ENCODE data around the gene GID8. TPM values are rescaled to one million over a fixed set of nuclear protein-coding genes. Genes with fewer than 3 reads are reported as not detected.

GID8 gene
- total and polyA plus RNA-seq, 12 donors: 9.4 to 38.5 (median 22.3) TPM

DNA sequence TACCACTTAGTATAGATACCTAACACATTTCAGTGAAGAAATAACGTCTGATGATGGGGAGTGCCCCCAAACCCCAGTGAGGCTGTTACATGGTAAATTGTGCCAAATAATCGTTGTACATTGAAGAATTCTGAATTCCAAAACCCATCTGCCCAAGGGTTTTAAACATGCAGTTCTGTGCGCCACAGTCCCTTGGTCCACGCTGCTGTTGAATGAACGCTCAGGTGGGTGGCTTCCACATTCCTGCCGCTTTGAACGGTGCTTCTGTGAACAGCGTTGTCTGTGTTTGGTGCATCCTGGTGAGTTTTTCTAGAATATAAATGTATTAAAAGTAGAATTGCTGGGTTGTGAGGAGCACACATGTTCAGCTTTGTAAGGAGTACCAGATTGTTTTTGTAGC, 2.9 kb downstream of the GID8 start:
- H3K4me1 ChIP-seq (replicated peaks in 1 of 2): peaks cover 21 to 26% of the 10 kb centered on the region in 2 donors
- H3K9me3 ChIP-seq (replicated peaks in 1 of 3): no peaks in the 10 kb centered on the region
- no peak overlapping the region for H3K4me3 ChIP-seq
- H3K27me3 ChIP-seq: no peaks in the 10 kb centered on the region
- no peak overlapping the region for H3K27ac ChIP-seq
- no peak for DNase-seq
- intact Hi-C loops (cut with DNase I): no loop called here
- peaks cover 0 to 34% of the 10 kb centered on the region in 2 donors for H3K36me3 ChIP-seq (replicated peaks in 1 of 2)
- TF ChIP-seq, protein P1, sequence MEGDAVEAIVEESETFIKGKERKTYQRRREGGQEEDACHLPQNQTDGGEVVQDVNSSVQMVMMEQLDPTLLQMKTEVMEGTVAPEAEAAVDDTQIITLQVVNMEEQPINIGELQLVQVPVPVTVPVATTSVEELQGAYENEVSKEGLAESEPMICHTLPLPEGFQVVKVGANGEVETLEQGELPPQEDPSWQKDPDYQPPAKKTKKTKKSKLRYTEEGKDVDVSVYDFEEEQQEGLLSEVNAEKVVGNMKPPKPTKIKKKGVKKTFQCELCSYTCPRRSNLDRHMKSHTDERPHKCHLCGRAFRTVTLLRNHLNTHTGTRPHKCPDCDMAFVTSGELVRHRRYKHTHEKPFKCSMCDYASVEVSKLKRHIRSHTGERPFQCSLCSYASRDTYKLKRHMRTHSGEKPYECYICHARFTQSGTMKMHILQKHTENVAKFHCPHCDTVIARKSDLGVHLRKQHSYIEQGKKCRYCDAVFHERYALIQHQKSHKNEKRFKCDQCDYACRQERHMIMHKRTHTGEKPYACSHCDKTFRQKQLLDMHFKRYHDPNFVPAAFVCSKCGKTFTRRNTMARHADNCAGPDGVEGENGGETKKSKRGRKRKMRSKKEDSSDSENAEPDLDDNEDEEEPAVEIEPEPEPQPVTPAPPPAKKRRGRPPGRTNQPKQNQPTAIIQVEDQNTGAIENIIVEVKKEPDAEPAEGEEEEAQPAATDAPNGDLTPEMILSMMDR (IDR thresholded peaks at IDR 0.05): no peak
- no peak for TF ChIP-seq POLR2A (IDR thresholded peaks at IDR 0.05)
- WGBS, 4 donors: 88 to 93% (median 90%) methylated on average over 8 of the region's 8 CpGs

DNA sequence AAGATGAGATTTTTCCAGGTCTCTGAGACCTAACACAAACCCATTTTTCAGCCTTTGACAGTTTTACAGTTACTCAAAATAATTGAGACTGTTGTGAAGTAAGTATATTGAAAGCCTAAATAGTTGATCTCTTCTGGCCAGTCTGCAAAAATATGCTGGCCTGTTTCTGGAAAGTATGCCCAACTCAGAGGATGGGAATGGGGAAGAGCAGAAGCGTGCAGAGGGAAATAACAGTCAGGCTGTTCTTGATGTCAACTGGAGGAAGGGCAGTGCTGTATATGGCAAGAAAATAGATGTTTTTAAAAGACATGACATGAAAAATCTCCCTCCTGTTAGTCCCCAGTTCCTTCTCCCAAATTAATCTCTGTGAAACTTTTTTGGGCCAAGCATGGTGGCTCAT, 3.8 kb downstream of the GID8 start:
- no peak for DNase-seq
- H3K4me1 ChIP-seq (replicated peaks in 1 of 2): peaks cover 12 to 17% of the 10 kb centered on the region in 2 donors
- TF ChIP-seq, protein P1 (IDR thresholded peaks at IDR 0.05): no peak
- TF ChIP-seq POLR2A (IDR thresholded peaks at IDR 0.05): no peak
- H3K27ac ChIP-seq: no peak overlapping the region
- H3K4me3 ChIP-seq: no peak overlapping the region
- intact Hi-C loops (cut with DNase I): no loop called here
- no peaks in the 10 kb centered on the region for H3K9me3 ChIP-seq (replicated peaks in 1 of 3)
- 95 to 100% (median 100%) methylated on average over 1 of the region's 1 CpG for WGBS, 4 donors
- peaks cover 0 to 43% of the 10 kb centered on the region in 2 donors for H3K36me3 ChIP-seq (replicated peaks in 1 of 2)
- no peaks in the 10 kb centered on the region for H3K27me3 ChIP-seq

DNA sequence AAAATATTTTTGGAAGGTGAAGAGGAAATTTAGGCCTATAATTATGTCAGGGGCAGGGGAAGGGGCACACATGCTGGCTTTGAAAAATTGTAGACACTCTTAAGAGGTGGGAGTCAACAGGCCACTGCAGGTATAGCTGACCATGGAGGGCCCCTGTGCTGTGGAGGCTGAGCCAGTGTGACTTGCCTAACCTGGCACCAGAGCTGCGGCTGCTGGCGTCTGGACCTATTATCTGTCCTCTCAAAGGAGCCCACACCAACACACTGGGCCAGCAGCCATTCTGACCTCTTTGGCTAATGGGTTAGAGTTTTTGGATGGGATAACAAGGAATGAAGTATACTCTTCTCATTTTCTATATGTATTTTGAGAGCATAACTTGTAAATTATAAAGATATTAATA, 4.5 kb downstream of the GID8 start:
- H3K27ac ChIP-seq: no peak overlapping the region
- TF ChIP-seq, protein P1 (IDR thresholded peaks at IDR 0.05): no peak
- no peak for TF ChIP-seq POLR2A (IDR thresholded peaks at IDR 0.05)
- no peaks in the 10 kb centered on the region for H3K27me3 ChIP-seq
- peaks cover 12 to 15% of the 10 kb centered on the region in 2 donors for H3K4me1 ChIP-seq (replicated peaks in 1 of 2)
- WGBS, 4 donors: 78 to 94% (median 91%) methylated on average over 1 to 2 of the region's 2 CpGs; no CpG with 5 or more reads in 1 of the 4 donors
- no peak for DNase-seq
- no peak overlapping the region for H3K4me3 ChIP-seq
- no peaks in the 10 kb centered on the region for H3K9me3 ChIP-seq (replicated peaks in 1 of 3)
- intact Hi-C loops (cut with DNase I): no loop called here
- H3K36me3 ChIP-seq (replicated peaks in 1 of 2): peaks cover 0 to 48% of the 10 kb centered on the region in 2 donors

DNA sequence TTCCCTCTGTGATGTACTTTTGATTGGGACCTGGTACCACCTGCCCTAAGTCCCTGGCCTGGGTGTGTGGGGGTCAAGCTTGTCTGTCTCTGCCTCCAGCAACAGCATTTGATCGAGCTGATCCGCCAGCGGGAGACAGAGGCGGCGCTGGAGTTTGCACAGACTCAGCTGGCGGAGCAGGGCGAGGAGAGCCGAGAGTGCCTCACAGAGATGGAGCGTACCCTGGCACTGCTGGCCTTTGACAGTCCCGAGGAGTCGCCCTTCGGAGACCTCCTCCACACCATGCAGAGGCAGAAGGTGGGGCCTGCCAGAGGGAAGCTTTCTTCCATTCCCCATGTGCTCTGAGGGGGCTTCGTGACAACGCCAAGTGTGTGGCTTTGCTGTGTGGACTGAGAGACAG, 5.4 kb downstream of the GID8 start:
- DNase-seq: no peak
- H3K27me3 ChIP-seq: no peaks in the 10 kb centered on the region
- peaks cover 0 to 52% of the 10 kb centered on the region in 2 donors for H3K36me3 ChIP-seq (replicated peaks in 1 of 2)
- no peaks in the 10 kb centered on the region for H3K9me3 ChIP-seq (replicated peaks in 1 of 3)
- H3K4me3 ChIP-seq: no peak overlapping the region
- H3K27ac ChIP-seq: no peak overlapping the region
- intact Hi-C loops (cut with DNase I): no loop called here
- peaks cover 12 to 15% of the 10 kb centered on the region in 2 donors for H3K4me1 ChIP-seq (replicated peaks in 1 of 2)
- TF ChIP-seq, protein P1 (IDR thresholded peaks at IDR 0.05): no peak
- TF ChIP-seq POLR2A (IDR thresholded peaks at IDR 0.05): no peak
- 94 to 97% (median 95%) methylated on average over 14 of the region's 14 CpGs for WGBS, 4 donors

Data from adrenal gland (tissue), 12 donors.